DOHH2 (cell line): ENCODE results near the gene ETS2.

Experiments used
- H3F3A ChIP-seq: fragments of 200-600 bp; sonication (generic), shearing (Covaris generic); 2 replicates; pipeline ENCODE4 v1.6.0; 2016; ENCODE audit warnings: antibody characterized with exemption, mild to moderate bottlenecking; ENCODE audit not compliant: control insufficient read depth, insufficient read depth
- H3K27ac ChIP-seq: fragments of 200-600 bp; sonication (generic); 2 replicates; pipeline ENCODE4 v1.5.1; 2014; ENCODE audit warnings: low read depth, mild to moderate bottlenecking, low read length, moderate library complexity
- H3K27me3 ChIP-seq: fragments of 200-600 bp; sonication (generic); 2 replicates; pipeline ENCODE4 v1.6.1; 2014; ENCODE audit warnings: mild to moderate bottlenecking, low read length, mixed read lengths; ENCODE audit not compliant: control insufficient read depth
- H3K36me3 ChIP-seq: fragments of 200-600 bp; sonication (generic); 2 replicates; pipeline ENCODE4 v1.6.1; 2014; ENCODE audit warnings: mild to moderate bottlenecking, low read length, moderate library complexity, mixed read lengths; ENCODE audit not compliant: control insufficient read depth
- H3K4me1 ChIP-seq: fragments of 200-600 bp; sonication (generic); 2 replicates; pipeline ENCODE4 v1.6.1; 2014; ENCODE audit warnings: mild to moderate bottlenecking, low read length, mixed read lengths; ENCODE audit not compliant: control insufficient read depth
- H3K4me2 ChIP-seq: fragments of 200-600 bp; sonication (generic); 2 replicates; pipeline ENCODE4 v1.6.0; 2014; ENCODE audit warnings: mild to moderate bottlenecking, low read length, moderate library complexity
- H3K4me3 ChIP-seq: fragments of 200-600 bp; sonication (generic); 2 replicates; pipeline ENCODE4 v1.5.1; 2014; ENCODE audit warnings: mild to moderate bottlenecking, low read length, mixed read lengths
- H3K79me2 ChIP-seq: fragments of 200-600 bp; sonication (generic); 2 replicates; pipeline ENCODE4 v1.6.1; 2014; ENCODE audit warnings: mild to moderate bottlenecking, low read length, mixed read lengths; ENCODE audit not compliant: control insufficient read depth
- H3K9me2 ChIP-seq: fragments of 200-600 bp; sonication (generic); replicated peaks from 2 replicates; pipeline ENCODE4 v1.6.1; 2014; ENCODE audit warnings: mild to moderate bottlenecking, low read length, mixed read lengths; ENCODE audit not compliant: control insufficient read depth
- H3K9me3 ChIP-seq: fragments of 200-600 bp; sonication (generic); 2 replicates; pipeline ENCODE4 v1.6.1; 2014; ENCODE audit warnings: antibody characterized with exemption, low read length, mixed read lengths; ENCODE audit not compliant: control insufficient read depth, insufficient read depth
- H4K20me1 ChIP-seq: fragments of 200-600 bp; sonication (generic); 2 replicates; pipeline ENCODE4 v1.6.0; 2014; ENCODE audit warnings: low read depth, mild to moderate bottlenecking, antibody characterized with exemption, low read length, moderate library complexity; ENCODE audit not compliant: control insufficient read depth, insufficient read depth
- EZH2phosphoT487 ChIP-seq: fragments of 200-600 bp; sonication (generic); IDR thresholded peaks from 2 replicates; pipeline ENCODE4 v1.6.1; 2017; ENCODE audit warnings: borderline replicate concordance, mild to moderate bottlenecking, antibody characterized with exemption, low read length, moderate library complexity, mixed read lengths
- TF ChIP-seq, protein P1 (sequence below): fragments of 200-600 bp; sonication (generic); IDR thresholded peaks from one replicate; pipeline ENCODE4 v1.5.1; 2014; ENCODE audit warnings: antibody characterized with exemption, mild to moderate bottlenecking, low read depth, low read length; ENCODE audit not compliant: poor library complexity, severe bottlenecking

ETS2 gene

DNA sequence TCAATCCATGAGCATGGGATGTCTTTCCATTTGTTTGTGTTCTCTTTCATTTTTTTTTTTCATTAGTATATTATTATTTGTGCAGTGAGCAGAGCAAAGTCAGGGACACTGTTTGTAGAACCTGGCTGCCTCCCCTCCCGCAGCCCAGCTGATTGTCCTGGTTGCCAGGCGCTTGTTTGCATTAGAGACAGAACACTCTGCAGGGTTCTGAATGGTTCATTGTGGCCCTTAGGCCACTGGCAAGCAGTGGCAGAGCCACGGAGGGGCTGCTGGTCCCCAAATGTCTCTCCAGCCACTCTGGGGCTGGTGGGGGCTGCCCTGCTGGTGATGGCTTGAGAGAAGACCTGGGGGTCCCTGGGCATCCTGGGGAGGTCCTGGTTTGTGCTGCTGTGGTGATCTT is 29.0 kb downstream of the ETS2 start:
- peaks cover 14% of the 10 kb centered on the region for H3F3A ChIP-seq
- H3K4me1 ChIP-seq: peaks cover 31% of the 10 kb centered on the region
- H3K27me3 ChIP-seq: no peaks in the 10 kb centered on the region
- H3K4me2 ChIP-seq: no peak overlapping the region
- no peak overlapping the region for H3K27ac ChIP-seq
- H4K20me1 ChIP-seq: no peaks in the 10 kb centered on the region
- H3K36me3 ChIP-seq: 0 out of 2 replicates have a peak, but pooled peaks cover 3% of the 10 kb centered on the region
- no peaks in the 10 kb centered on the region for H3K79me2 ChIP-seq
- no peak overlapping the region for H3K4me3 ChIP-seq
- TF ChIP-seq EZH2phosphoT487: no peak
- TF ChIP-seq, protein P1, sequence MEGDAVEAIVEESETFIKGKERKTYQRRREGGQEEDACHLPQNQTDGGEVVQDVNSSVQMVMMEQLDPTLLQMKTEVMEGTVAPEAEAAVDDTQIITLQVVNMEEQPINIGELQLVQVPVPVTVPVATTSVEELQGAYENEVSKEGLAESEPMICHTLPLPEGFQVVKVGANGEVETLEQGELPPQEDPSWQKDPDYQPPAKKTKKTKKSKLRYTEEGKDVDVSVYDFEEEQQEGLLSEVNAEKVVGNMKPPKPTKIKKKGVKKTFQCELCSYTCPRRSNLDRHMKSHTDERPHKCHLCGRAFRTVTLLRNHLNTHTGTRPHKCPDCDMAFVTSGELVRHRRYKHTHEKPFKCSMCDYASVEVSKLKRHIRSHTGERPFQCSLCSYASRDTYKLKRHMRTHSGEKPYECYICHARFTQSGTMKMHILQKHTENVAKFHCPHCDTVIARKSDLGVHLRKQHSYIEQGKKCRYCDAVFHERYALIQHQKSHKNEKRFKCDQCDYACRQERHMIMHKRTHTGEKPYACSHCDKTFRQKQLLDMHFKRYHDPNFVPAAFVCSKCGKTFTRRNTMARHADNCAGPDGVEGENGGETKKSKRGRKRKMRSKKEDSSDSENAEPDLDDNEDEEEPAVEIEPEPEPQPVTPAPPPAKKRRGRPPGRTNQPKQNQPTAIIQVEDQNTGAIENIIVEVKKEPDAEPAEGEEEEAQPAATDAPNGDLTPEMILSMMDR: no peak
- 0 out of 2 replicates have a peak, but pooled peaks cover 4% of the 10 kb centered on the region for H3K9me3 ChIP-seq
- H3K9me2 ChIP-seq: no peaks in the 10 kb centered on the region

DNA sequence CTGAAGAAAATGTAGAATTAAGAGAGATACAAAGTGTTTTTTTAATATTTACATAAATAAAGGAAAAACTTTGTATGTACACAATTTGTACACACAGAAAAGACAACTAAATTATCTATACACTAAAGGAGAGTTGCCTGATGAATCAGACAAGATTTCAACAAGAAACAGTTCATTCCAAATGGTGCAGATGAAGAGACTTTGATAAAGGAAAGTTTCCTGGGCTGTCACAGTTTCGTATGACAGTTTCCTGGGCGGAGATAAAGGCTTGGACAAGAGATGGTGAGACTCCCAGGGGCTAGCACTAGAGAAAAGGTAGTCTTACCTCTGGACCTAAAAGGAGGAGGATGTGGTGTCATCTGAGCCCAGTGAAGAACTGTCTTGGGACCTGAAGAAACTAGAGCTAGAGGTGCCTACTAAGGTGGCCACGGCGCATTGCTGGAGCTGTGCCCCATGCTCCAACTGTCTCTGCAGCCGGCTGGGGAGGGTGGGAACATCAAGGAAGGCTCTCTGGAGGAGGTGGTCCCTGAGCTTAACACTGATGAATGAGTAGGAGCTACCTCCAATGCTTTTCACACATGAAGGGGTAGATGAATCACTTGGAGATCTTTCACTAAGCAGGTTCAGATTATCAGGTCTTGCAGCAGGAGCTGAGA is 32.2 kb downstream of the ETS2 start:
- no peaks in the 10 kb centered on the region for H3K9me2 ChIP-seq
- TF ChIP-seq, protein P1: no peak
- TF ChIP-seq EZH2phosphoT487: no peak

DNA sequence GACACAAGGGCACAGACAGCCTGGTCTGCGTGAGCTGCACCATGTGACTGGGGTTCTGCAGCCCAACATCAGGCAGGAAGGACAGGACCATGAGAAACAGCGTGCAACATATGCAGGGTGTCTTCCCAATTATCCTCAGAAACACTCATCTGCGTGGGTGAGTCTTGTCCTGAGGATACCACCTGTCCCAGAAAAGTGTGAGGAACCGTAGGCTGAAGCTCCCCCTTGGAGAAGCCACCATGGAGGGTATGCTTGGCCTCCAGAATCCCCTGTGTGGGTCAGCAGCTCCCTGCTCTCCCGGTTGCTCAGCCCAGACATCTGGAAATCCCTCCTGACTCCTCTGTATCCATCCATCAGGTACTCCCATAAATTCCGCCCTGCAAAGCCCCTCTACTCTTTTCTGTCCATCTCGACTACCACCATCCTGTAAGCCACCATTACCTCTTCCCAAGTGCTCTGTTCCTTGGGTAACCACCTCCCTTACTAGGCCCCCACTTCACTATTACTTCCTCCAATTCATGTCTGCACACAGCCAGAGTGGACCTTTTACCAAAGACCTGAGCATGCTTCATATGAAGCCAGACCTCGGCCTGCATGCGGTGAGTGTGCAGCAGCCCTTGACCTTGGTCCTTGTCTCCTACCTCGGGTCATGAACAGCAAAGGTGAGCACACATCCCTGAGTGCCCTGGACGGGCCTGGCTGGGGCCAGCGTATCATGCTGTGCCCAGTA is 33.0 kb downstream of the ETS2 start:
- no peaks in the 10 kb centered on the region for H3K9me3 ChIP-seq
- no peaks in the 10 kb centered on the region for H3F3A ChIP-seq
- H3K36me3 ChIP-seq: no peaks in the 10 kb centered on the region
- no peak overlapping the region for H3K27ac ChIP-seq
- TF ChIP-seq EZH2phosphoT487: no peak
- TF ChIP-seq, protein P1: no peak
- no peaks in the 10 kb centered on the region for H3K79me2 ChIP-seq
- H4K20me1 ChIP-seq: no peaks in the 10 kb centered on the region
- no peak overlapping the region for H3K4me2 ChIP-seq
- H3K9me2 ChIP-seq: no peaks in the 10 kb centered on the region
- no peaks in the 10 kb centered on the region for H3K27me3 ChIP-seq
- no peaks in the 10 kb centered on the region; the same call in 1 of the 2 replicates for H3K4me1 ChIP-seq
- H3K4me3 ChIP-seq: no peak overlapping the region

More for the DNA sequence above, 32.2 kb downstream of the ETS2 start:
- no peak overlapping the region for H3K27ac ChIP-seq
- peaks cover 6% of the 10 kb centered on the region for H3K4me1 ChIP-seq
- no peaks in the 10 kb centered on the region for H4K20me1 ChIP-seq
- H3K4me3 ChIP-seq: no peak overlapping the region
- no peaks in the 10 kb centered on the region for H3K27me3 ChIP-seq
- no peaks in the 10 kb centered on the region for H3K9me3 ChIP-seq
- H3K36me3 ChIP-seq: no peaks in the 10 kb centered on the region
- H3K4me2 ChIP-seq: no peak overlapping the region
- no peaks in the 10 kb centered on the region for H3K79me2 ChIP-seq
- H3F3A ChIP-seq: no peaks in the 10 kb centered on the region
